Gastroesophageal sphincter (tissue), 3 donors: Measurements from ENCODE around the gene FAM25A.

Experiments
- CTCF ChIP-seq, 4 experiments: fragments of 200-600 bp in 2 of 4; fragments of 450-650 bp in 2 of 4; sonication (generic) in 1 of 4; IDR thresholded peaks; one replicate each; pipeline ENCODE4 v1.5.1; 2017 to 2019; ENCODE audit warnings: antibody characterized with exemption in 4 of 4, mild to moderate bottlenecking in 2 of 4, moderate library complexity in 2 of 4
- EP300 ChIP-seq: sonication (generic); formaldehyde crosslinking; IDR thresholded peaks from one replicate; pipeline ENCODE4 v1.6.1; 2017; ENCODE audit warnings: antibody characterized with exemption, mild to moderate bottlenecking
- POLR2A ChIP-seq, 2 donors: fragments of 450-650 bp; IDR thresholded peaks; one replicate each; pipeline ENCODE4 v1.6.1; 2017; ENCODE audit warnings: antibody characterized with exemption in 2 of 2, mild to moderate bottlenecking in 2 of 2, moderate library complexity in 1 of 2

GRCh38 chr10:87053577-87054181 lies 33.6 kb downstream of the FAM25A start:
- no peak for TF ChIP-seq POLR2A (IDR thresholded peaks at IDR 0.05)
- TF ChIP-seq EP300, result no peak
- TF ChIP-seq CTCF (IDR thresholded peaks at IDR 0.05), result no peak
